GM04503 (cell line): ENCODE measurements around the gene MIER2.

ENCODE experiments used
- DNase-seq: peaks from one replicate; pipeline ENCODE4 v3.0.0-alpha.2; 2012; ENCODE audit warnings: low read depth

The MIER2 gene

GRCh38 chr19:377801-378581 lies 33.4 kb upstream of the MIER2 start:
- DNase-seq, result no peak

GRCh38 chr19:376111-376470 lies 31.5 kb upstream of the MIER2 start:
- no peak for DNase-seq

GRCh38 chr19:375395-376110 lies 31.0 kb upstream of the MIER2 start:
- DNase-seq, result no peak

- no peak for DNase-seq
These were observed 30.3 kb upstream of the MIER2 start for GRCh38 chr19:374886-375235.

- DNase-seq, result no peak
These were observed 29.7 kb upstream of the MIER2 start for GRCh38 chr19:374183-374885.

GRCh38 chr19:373391-374182 lies 29.0 kb upstream of the MIER2 start:
- no peak for DNase-seq

GRCh38 chr19:372306-372890 lies 27.8 kb upstream of the MIER2 start:
- DNase-seq, result peak; percentile 19

- DNase-seq, result no peak
These were observed 27.0 kb upstream of the MIER2 start for GRCh38 chr19:371501-372168.

GRCh38 chr19:370641-371330 lies 26.2 kb upstream of the MIER2 start:
- no peak for DNase-seq

- no peak for DNase-seq
These were observed 25.3 kb upstream of the MIER2 start for GRCh38 chr19:369876-370275.

GRCh38 chr19:369256-369655 lies 24.7 kb upstream of the MIER2 start:
- DNase-seq, result no peak

- DNase-seq, result no peak
These were observed 24.0 kb upstream of the MIER2 start for GRCh38 chr19:368630-369024.

- no peak for DNase-seq
These were observed 23.5 kb upstream of the MIER2 start for GRCh38 chr19:367963-368629.

- DNase-seq, result no peak
These were observed 23.0 kb upstream of the MIER2 start for GRCh38 chr19:367561-367960.

- DNase-seq, result no peak
These were observed 22.4 kb upstream of the MIER2 start for GRCh38 chr19:366951-367350.

GRCh38 chr19:366205-366783 lies 21.7 kb upstream of the MIER2 start:
- DNase-seq, result no peak

- DNase-seq, result no peak
These were observed 20.1 kb upstream of the MIER2 start for GRCh38 chr19:364496-365287.

GRCh38 chr19:362683-363082 lies 18.1 kb upstream of the MIER2 start:
- DNase-seq, result no peak

GRCh38 chr19:362154-362553 lies 17.6 kb upstream of the MIER2 start:
- DNase-seq, result no peak
